ENCODE results near the gene SLC2A9.

Gene SLC2A9

DNA sequence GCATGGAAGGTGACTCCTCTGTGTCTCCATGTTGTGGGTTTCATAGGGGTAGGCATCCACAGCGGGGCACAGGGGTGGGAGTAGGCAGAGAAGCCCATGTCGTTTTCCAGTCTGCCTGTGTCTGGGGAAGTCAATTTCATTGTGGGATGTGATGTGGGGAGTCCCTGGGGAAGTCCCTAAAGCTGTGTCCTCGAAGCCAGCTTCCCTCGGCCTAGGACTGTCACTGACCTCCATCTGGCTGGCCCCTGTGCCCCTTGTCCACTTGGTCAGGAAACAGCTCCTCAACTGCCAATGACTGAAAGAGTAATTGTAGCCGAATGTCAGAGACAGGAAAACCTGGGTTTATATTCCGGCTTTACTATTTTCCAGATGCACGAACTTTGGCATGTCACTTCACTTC is 130.2 kb downstream of the SLC2A9 start:
- no peaks in the 10 kb centered on the region for H3K4me1 ChIP-seq (ENCODE audit: insufficient read depth, insufficient read length)
- peaks cover 3% of the 10 kb centered on the region for H3K27me3 ChIP-seq (ENCODE audit: insufficient read depth, insufficient read length)
- TF ChIP-seq SUZ12 (IDR thresholded peaks at IDR 0.05; ENCODE audit: extremely low read depth, insufficient read depth, insufficient read length) (no peak), ZNF274 (IDR thresholded peaks at IDR 0.05; ENCODE audit: low read depth, low read length) (no peak), YY1 (IDR thresholded peaks at IDR 0.05; ENCODE audit: insufficient read depth, insufficient read length) (no peak)
- H3K36me3 ChIP-seq (ENCODE audit: insufficient read depth, insufficient read length, low read length), result no peaks in the 10 kb centered on the region
- H3K9me3 ChIP-seq (ENCODE audit: insufficient read depth, low read length), result no peaks in the 10 kb centered on the region
- no peak for DNase-seq (ENCODE audit: low read depth, low spot score)
- H3K4me3 ChIP-seq (ENCODE audit: insufficient read length, low read depth), result no peak overlapping the region
- H3K9ac ChIP-seq (ENCODE audit: insufficient read length, low read depth), result no peak overlapping the region

- DNase-seq (ENCODE audit: low read depth, low spot score), result no peak
- TF ChIP-seq SUZ12 (IDR thresholded peaks at IDR 0.05; ENCODE audit: extremely low read depth, insufficient read depth, insufficient read length), result no peak
- no peak for TF ChIP-seq ZNF274 (IDR thresholded peaks at IDR 0.05; ENCODE audit: low read depth, low read length)
- TF ChIP-seq YY1 (IDR thresholded peaks at IDR 0.05; ENCODE audit: insufficient read depth, insufficient read length), result no peak
- Histone ChIP-seq H3K9me3 (ENCODE audit: insufficient read depth, low read length) (no peaks in the 10 kb centered on the region), H3K4me3 (ENCODE audit: insufficient read length, low read depth) (no peak overlapping the region), H3K4me1 (ENCODE audit: insufficient read depth, insufficient read length) (no peaks in the 10 kb centered on the region), H3K36me3 (ENCODE audit: insufficient read depth, insufficient read length, low read length) (no peaks in the 10 kb centered on the region), H3K27me3 (ENCODE audit: insufficient read depth, insufficient read length) (peaks cover 3% of the 10 kb centered on the region), H3K9ac (ENCODE audit: insufficient read length, low read depth) (no peak overlapping the region)
Observed at GRCh38 chr4:9889306-9889705, 132.0 kb downstream of the SLC2A9 start.

DNA sequence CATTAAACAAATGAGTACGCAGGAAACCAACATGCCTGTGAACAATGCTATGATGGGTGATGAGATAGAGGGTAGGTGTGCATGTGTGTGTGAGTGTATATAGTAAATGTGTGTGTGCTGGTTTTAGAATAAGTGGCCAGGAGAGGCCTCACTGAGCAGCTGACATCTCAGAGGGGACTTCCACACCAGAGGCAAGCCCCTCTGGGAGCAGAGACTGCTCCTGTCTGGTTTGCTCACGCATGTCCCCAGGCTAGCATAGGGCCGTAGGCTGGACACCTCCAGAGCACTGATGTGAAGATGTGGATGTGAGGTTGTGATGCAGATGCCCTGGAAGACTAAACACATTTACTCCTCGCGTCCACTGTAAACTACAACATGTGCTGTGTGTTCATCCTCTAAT is 135.3 kb downstream of the SLC2A9 start:
- Histone ChIP-seq H3K4me1 (ENCODE audit: insufficient read depth, insufficient read length) (peaks cover 7% of the 10 kb centered on the region), H3K36me3 (ENCODE audit: insufficient read depth, insufficient read length, low read length) (no peaks in the 10 kb centered on the region), H3K4me3 (ENCODE audit: insufficient read length, low read depth) (no peak overlapping the region), H3K9me3 (ENCODE audit: insufficient read depth, low read length) (peaks cover 4% of the 10 kb centered on the region; the same call in 1 of the 2 replicates), H3K9ac (ENCODE audit: insufficient read length, low read depth) (no peak overlapping the region), H3K27me3 (ENCODE audit: insufficient read depth, insufficient read length) (peaks cover 3% of the 10 kb centered on the region)
- TF ChIP-seq ZNF274 (IDR thresholded peaks at IDR 0.05; ENCODE audit: low read depth, low read length) (no peak), SUZ12 (IDR thresholded peaks at IDR 0.05; ENCODE audit: extremely low read depth, insufficient read depth, insufficient read length) (no peak), YY1 (IDR thresholded peaks at IDR 0.05; ENCODE audit: insufficient read depth, insufficient read length) (no peak)
- no peak for DNase-seq (ENCODE audit: low read depth, low spot score)

DNA sequence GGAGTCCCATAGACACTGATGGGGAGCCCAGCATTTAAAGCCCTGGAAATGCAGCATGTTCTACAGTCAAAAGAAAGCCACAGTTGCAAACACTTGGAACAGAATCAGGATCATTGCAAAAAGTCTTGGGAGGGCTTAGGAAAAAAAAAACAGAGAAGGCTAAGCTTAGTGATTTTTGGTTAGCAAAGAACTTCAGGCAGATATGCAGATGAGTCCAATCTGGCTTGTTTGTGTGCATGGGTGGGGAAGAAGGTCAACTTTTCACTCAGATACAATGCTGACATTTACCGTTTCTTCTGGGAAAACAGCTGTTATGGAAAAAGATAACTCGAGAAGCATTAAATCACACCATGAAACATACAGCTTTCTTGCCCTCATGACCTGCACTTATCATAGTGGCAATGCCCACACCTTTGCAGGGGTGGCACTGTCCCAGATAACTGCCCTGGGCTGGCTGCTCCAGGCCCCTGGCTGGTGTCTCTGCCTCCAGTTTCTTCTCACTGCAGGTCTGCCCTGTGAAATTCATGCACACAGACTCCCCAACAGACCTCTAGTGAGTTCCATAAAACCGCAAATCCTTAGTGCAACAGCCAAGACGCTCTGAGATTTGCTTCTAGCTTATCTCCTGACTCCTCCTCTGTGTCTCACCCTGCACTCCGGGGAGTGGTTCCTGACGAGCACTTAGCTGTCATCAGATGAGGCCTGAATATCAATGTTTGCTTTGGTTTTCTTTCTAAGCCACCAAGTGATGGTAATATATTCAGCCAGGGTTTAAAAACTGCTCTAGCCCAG is 140.7 kb downstream of the SLC2A9 start:
- Histone ChIP-seq H3K36me3 (ENCODE audit: insufficient read depth, insufficient read length, low read length) (no peaks in the 10 kb centered on the region), H3K27me3 (ENCODE audit: insufficient read depth, insufficient read length) (no peaks in the 10 kb centered on the region), H3K4me1 (ENCODE audit: insufficient read depth, insufficient read length) (peaks cover 8% of the 10 kb centered on the region), H3K9me3 (ENCODE audit: insufficient read depth, low read length) (peaks cover 4% of the 10 kb centered on the region; the same call in 1 of the 2 replicates), H3K9ac (ENCODE audit: insufficient read length, low read depth) (peak overlapping the region; percentile 6), H3K4me3 (ENCODE audit: insufficient read length, low read depth) (no peak overlapping the region)
- TF ChIP-seq ZNF274 (IDR thresholded peaks at IDR 0.05; ENCODE audit: low read depth, low read length) (no peak), YY1 (IDR thresholded peaks at IDR 0.05; ENCODE audit: insufficient read depth, insufficient read length) (no peak), SUZ12 (IDR thresholded peaks at IDR 0.05; ENCODE audit: extremely low read depth, insufficient read depth, insufficient read length) (no peak)
- DNase-seq (ENCODE audit: low read depth, low spot score), result no peak

DNA sequence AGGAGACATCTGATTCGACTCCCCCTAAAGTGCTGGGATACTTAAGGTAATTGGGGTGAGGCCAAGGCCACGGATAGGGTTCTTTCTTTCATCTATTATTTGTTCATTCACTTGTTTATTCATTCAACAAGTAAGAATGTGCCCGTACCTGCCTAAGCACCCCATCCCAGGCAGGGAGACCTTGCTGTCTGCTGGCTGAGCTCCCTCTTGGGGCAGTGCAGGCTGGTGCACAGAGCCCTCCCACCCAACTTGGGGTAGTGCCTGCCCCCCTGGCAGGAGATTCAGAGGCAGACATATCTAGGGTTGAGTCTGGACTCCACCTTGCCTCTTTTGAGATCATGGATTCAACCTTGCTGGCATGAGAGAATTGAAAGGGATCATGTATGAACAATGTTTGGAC is 144.2 kb downstream of the SLC2A9 start:
- TF ChIP-seq YY1 (IDR thresholded peaks at IDR 0.05; ENCODE audit: insufficient read depth, insufficient read length) (no peak), SUZ12 (IDR thresholded peaks at IDR 0.05; ENCODE audit: extremely low read depth, insufficient read depth, insufficient read length) (no peak), ZNF274 (IDR thresholded peaks at IDR 0.05; ENCODE audit: low read depth, low read length) (no peak)
- Histone ChIP-seq H3K4me1 (ENCODE audit: insufficient read depth, insufficient read length) (peaks cover 5% of the 10 kb centered on the region), H3K4me3 (ENCODE audit: insufficient read length, low read depth) (no peak overlapping the region), H3K9ac (ENCODE audit: insufficient read length, low read depth) (no peak overlapping the region), H3K9me3 (ENCODE audit: insufficient read depth, low read length) (no peaks in the 10 kb centered on the region), H3K36me3 (ENCODE audit: insufficient read depth, insufficient read length, low read length) (no peaks in the 10 kb centered on the region), H3K27me3 (ENCODE audit: insufficient read depth, insufficient read length) (no peaks in the 10 kb centered on the region)
- DNase-seq (ENCODE audit: low read depth, low spot score), result no peak

DNA sequence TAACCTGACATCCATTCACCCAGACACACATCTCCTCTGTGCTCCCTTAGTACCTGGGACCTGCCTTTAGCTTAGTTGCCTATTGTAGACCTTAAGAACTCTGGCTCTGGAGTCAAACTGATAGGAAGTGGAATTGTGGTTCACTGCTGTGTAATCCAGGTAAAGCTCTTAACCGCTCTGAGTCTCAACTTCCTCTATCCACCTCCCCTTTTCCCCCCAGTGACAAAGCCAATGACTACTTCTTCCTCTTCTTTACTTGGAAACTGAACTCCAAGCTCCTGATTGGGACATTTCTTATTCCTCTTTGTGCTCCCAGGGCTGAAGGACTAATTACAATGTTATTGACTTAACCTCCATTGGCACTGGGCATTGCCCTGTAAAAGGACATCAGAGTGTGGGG is 145.8 kb downstream of the SLC2A9 start:
- TF ChIP-seq SUZ12 (IDR thresholded peaks at IDR 0.05; ENCODE audit: extremely low read depth, insufficient read depth, insufficient read length) (no peak), ZNF274 (IDR thresholded peaks at IDR 0.05; ENCODE audit: low read depth, low read length) (no peak), YY1 (IDR thresholded peaks at IDR 0.05; ENCODE audit: insufficient read depth, insufficient read length) (no peak)
- H3K36me3 ChIP-seq (ENCODE audit: insufficient read depth, insufficient read length, low read length), result no peaks in the 10 kb centered on the region
- DNase-seq (ENCODE audit: low read depth, low spot score), result no peak
- H3K9ac ChIP-seq (ENCODE audit: insufficient read length, low read depth), result no peak overlapping the region
- no peaks in the 10 kb centered on the region for H3K4me1 ChIP-seq (ENCODE audit: insufficient read depth, insufficient read length)
- no peaks in the 10 kb centered on the region for H3K27me3 ChIP-seq (ENCODE audit: insufficient read depth, insufficient read length)
- H3K9me3 ChIP-seq (ENCODE audit: insufficient read depth, low read length), result no peaks in the 10 kb centered on the region
- H3K4me3 ChIP-seq (ENCODE audit: insufficient read length, low read depth), result no peak overlapping the region

- no peak for DNase-seq (ENCODE audit: low read depth, low spot score)
- Histone ChIP-seq H3K4me1 (ENCODE audit: insufficient read depth, insufficient read length) (no peaks in the 10 kb centered on the region), H3K9ac (ENCODE audit: insufficient read length, low read depth) (no peak overlapping the region), H3K36me3 (ENCODE audit: insufficient read depth, insufficient read length, low read length) (no peaks in the 10 kb centered on the region), H3K9me3 (ENCODE audit: insufficient read depth, low read length) (peaks cover 7% of the 10 kb centered on the region; the same call in 1 of the 2 replicates), H3K4me3 (ENCODE audit: insufficient read length, low read depth) (no peak overlapping the region), H3K27me3 (ENCODE audit: insufficient read depth, insufficient read length) (no peaks in the 10 kb centered on the region)
- TF ChIP-seq SUZ12 (IDR thresholded peaks at IDR 0.05; ENCODE audit: extremely low read depth, insufficient read depth, insufficient read length) (no peak), YY1 (IDR thresholded peaks at IDR 0.05; ENCODE audit: insufficient read depth, insufficient read length) (no peak), ZNF274 (IDR thresholded peaks at IDR 0.05; ENCODE audit: low read depth, low read length) (no peak)
Observed at GRCh38 chr4:9874385-9874784, 146.9 kb downstream of the SLC2A9 start.

All from NT2/D1 (cell line).